Measurements from ENCODE around the gene GRK5.

GRCh38 chr10:119457966-119458766 is 250.8 kb downstream of the GRK5 start:
- TF ChIP-seq, protein P1, sequence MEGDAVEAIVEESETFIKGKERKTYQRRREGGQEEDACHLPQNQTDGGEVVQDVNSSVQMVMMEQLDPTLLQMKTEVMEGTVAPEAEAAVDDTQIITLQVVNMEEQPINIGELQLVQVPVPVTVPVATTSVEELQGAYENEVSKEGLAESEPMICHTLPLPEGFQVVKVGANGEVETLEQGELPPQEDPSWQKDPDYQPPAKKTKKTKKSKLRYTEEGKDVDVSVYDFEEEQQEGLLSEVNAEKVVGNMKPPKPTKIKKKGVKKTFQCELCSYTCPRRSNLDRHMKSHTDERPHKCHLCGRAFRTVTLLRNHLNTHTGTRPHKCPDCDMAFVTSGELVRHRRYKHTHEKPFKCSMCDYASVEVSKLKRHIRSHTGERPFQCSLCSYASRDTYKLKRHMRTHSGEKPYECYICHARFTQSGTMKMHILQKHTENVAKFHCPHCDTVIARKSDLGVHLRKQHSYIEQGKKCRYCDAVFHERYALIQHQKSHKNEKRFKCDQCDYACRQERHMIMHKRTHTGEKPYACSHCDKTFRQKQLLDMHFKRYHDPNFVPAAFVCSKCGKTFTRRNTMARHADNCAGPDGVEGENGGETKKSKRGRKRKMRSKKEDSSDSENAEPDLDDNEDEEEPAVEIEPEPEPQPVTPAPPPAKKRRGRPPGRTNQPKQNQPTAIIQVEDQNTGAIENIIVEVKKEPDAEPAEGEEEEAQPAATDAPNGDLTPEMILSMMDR (IDR thresholded peaks at IDR 0.05): no peak
- no peak for TF ChIP-seq EP300 (IDR thresholded peaks at IDR 0.05)
